Measurements from ENCODE around the gene USP46.

- TF ChIP-seq CTCF (IDR thresholded peaks at IDR 0.05) (no peak), EP300 (IDR thresholded peaks at IDR 0.05) (no peak), POLR2A (IDR thresholded peaks at IDR 0.05) (no peak), POLR2AphosphoS5 (IDR thresholded peaks at IDR 0.05) (no peak)
Measured at GRCh38 chr4:52578951-52579350, 80.2 kb downstream of the USP46 start.
